Prostate gland (tissue), 1 donor: ENCODE measurements around the gene TMEM108.

Source experiments
- POLR2A ChIP-seq: fragments of 450-650 bp; IDR thresholded peaks from one replicate; pipeline ENCODE4 v1.6.1; 2016; ENCODE audit warnings: antibody characterized with exemption, mild to moderate bottlenecking
- POLR2AphosphoS5 ChIP-seq: sonication (generic); formaldehyde crosslinking; IDR thresholded peaks from one replicate; pipeline ENCODE4 v1.6.1; 2017; ENCODE audit warnings: antibody characterized with exemption

- no peak for TF ChIP-seq POLR2A
- TF ChIP-seq POLR2AphosphoS5, result no peak
Measured at GRCh38 chr3:133292296-133292695, 254.1 kb downstream of the TMEM108 start.
